Neural cell (in vitro differentiated cells): ENCODE results near the gene GNB1.

Source experiments
- CTCF ChIP-seq: fragments of 450-650 bp; IDR thresholded peaks from 2 replicates; pipeline ENCODE4 v1.5.1; 2014; ENCODE audit warnings: antibody characterized with exemption, mild to moderate bottlenecking, moderate library complexity; ENCODE audit not compliant: poor library complexity, severe bottlenecking
- EP300 ChIP-seq: fragments of 450-650 bp; conservative IDR thresholded peaks from 2 replicates; pipeline ENCODE4 v1.6.1; 2014; ENCODE audit warnings: antibody characterized with exemption, mild to moderate bottlenecking, moderate library complexity; ENCODE audit not compliant: poor library complexity, severe bottlenecking
- EZH2 ChIP-seq: fragments of 200-600, 300-800 bp; shearing (Covaris generic), sonication (generic); IDR thresholded peaks from 2 replicates; pipeline ENCODE4 v1.6.1; 2014; ENCODE audit warnings: antibody characterized with exemption, low read length, borderline replicate concordance, mild to moderate bottlenecking; ENCODE audit not compliant: insufficient read depth, poor library complexity, severe bottlenecking
- MXI1 ChIP-seq: fragments of 450-650 bp; conservative IDR thresholded peaks from 2 replicates; pipeline ENCODE4 v1.6.1; 2014; ENCODE audit warnings: antibody characterized with exemption, mild to moderate bottlenecking; ENCODE audit not compliant: poor library complexity, severe bottlenecking
- POLR2AphosphoS5 ChIP-seq: IDR thresholded peaks from 2 replicates; pipeline ENCODE4 v1.6.1; 2012
- RAD21 ChIP-seq: fragments of 450-650 bp; conservative IDR thresholded peaks from 2 replicates; pipeline ENCODE4 v1.6.1; 2014; ENCODE audit warnings: antibody characterized with exemption, mild to moderate bottlenecking, moderate library complexity
- REST ChIP-seq: IDR thresholded peaks from 2 replicates; pipeline ENCODE4 v1.6.1; 2012; ENCODE audit warnings: borderline replicate concordance
- SMC3 ChIP-seq: fragments of 450-650 bp; conservative IDR thresholded peaks from 2 replicates; pipeline ENCODE4 v1.6.1; 2014; ENCODE audit warnings: antibody characterized with exemption, mild to moderate bottlenecking, moderate library complexity; ENCODE audit not compliant: poor library complexity
- TAF1 ChIP-seq: IDR thresholded peaks from 2 replicates; pipeline ENCODE4 v1.6.1; 2012; ENCODE audit warnings: low read depth

GRCh38 chr1:1920608-1921458, 29.9 kb upstream of the GNB1 start:
- TF ChIP-seq CTCF (no peak), POLR2AphosphoS5 (no peak), EZH2 (no peak), SMC3 (no peak), TAF1 (no peak), EP300 (no peak), REST (no peak), RAD21 (no peak), MXI1 (no peak)
